ENCODE data around the gene TJP3.

DNA sequence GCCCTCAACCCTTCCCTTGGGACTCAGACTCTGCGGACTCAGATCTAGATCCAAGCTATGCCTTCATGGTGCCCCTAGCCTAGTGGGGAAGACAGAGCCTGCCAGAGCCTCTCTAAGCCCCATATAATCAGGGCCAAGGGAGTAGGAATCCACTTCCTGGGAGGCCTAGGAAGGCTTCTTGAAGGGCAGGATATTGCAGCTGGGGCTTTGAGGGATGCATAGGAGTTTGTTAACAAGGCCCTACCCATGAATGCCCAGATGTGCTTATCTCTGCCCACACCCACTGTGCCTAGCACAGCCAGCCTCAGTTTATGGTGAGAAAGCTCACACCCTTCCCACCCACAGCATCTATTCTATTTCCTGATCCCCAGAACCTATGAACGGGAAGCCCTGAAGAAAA, 42.0 kb downstream of the TJP3 start:
- TF ChIP-seq, protein P1, sequence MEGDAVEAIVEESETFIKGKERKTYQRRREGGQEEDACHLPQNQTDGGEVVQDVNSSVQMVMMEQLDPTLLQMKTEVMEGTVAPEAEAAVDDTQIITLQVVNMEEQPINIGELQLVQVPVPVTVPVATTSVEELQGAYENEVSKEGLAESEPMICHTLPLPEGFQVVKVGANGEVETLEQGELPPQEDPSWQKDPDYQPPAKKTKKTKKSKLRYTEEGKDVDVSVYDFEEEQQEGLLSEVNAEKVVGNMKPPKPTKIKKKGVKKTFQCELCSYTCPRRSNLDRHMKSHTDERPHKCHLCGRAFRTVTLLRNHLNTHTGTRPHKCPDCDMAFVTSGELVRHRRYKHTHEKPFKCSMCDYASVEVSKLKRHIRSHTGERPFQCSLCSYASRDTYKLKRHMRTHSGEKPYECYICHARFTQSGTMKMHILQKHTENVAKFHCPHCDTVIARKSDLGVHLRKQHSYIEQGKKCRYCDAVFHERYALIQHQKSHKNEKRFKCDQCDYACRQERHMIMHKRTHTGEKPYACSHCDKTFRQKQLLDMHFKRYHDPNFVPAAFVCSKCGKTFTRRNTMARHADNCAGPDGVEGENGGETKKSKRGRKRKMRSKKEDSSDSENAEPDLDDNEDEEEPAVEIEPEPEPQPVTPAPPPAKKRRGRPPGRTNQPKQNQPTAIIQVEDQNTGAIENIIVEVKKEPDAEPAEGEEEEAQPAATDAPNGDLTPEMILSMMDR (IDR thresholded peaks at IDR 0.05), result no peak
- no peak for TF ChIP-seq POLR2A (IDR thresholded peaks at IDR 0.05)
